Measurements from ENCODE around the gene DCLK1.

Gene DCLK1

DNA sequence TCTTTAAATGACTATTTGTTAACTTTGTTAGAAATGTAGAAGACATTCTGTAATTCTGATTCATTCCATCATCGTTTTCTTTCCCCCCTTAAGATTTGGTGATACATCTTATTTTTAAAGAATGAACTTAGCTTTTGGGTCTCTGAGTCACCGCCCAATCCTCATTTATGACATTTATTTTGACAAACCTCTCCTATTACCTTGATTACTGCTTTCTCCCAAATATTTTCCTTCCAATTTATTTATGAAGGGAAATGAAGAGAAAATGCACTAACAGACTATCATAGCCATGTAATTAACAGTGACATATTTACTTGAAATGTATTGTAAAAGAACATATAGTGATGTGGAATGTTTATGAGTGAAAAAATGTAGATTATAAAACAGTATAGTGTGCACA, 241.6 kb downstream of the DCLK1 start:
- DNase-seq = no peak

DNA sequence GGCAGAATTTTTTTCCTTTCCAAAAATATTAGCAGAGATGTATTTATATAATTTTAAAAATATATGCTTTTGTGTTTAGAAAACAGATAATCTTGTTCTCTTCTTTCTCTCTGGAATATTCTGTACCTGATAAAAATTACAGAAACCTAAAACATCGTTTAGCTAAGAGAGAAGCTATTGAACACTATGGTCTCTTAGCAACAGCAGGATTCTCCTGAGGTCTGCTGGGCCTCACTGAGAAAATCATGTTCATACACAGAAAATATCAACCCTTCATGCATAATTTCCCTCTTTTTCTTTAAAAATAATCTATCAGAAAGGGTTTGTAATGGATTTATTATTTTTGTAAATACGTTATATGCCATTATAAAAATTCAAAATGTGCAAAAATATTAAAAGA, 242.2 kb downstream of the DCLK1 start:
- DNase-seq = no peak

DNA sequence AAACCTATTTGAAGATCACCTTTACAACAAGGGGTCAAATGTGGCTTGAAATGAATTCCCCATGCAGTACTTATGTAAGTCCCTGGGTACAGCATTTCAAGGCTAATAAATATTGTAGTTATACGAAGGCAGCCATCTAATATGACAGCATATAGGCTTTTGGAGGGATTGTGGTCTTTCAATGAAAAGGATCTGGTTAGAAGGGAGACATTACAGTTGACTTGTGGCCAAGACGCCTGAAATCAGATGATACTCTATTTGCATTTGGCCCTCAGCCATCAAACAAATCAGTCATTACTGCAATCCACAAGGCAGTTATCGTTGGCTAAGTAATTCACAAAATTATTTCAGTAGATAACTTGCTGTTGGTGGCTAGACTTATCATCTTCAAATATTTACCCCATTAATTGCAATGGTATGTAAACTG, 242.7 kb downstream of the DCLK1 start:
- DNase-seq = peak; percentile 62

DNA sequence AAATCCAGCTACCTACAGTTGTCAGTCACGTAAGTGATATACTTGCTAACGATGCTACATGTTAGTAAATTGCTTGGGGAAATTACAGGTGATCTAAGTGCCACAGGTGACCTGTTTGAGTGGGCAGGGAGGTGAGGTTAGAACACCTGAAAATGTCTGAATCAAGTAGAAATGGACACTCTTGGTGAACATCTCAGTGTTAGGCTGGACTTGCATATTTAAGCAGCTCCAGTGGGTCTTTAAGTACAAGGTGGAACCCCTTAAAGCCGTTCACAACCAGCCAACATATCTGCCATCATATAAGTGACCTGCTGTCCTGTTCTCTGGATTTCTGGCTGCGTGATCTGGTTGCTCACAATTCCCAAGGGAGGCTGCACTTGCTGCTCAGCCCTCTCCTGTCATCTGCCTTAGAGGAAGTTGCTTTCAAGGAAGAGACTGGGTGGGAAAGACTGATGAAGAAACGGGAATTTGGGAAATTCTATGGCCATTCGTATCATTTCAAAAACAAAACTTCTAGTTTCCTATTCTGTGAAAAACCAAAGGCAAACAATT, 244.0 kb downstream of the DCLK1 start:
- no peak for DNase-seq

DNA sequence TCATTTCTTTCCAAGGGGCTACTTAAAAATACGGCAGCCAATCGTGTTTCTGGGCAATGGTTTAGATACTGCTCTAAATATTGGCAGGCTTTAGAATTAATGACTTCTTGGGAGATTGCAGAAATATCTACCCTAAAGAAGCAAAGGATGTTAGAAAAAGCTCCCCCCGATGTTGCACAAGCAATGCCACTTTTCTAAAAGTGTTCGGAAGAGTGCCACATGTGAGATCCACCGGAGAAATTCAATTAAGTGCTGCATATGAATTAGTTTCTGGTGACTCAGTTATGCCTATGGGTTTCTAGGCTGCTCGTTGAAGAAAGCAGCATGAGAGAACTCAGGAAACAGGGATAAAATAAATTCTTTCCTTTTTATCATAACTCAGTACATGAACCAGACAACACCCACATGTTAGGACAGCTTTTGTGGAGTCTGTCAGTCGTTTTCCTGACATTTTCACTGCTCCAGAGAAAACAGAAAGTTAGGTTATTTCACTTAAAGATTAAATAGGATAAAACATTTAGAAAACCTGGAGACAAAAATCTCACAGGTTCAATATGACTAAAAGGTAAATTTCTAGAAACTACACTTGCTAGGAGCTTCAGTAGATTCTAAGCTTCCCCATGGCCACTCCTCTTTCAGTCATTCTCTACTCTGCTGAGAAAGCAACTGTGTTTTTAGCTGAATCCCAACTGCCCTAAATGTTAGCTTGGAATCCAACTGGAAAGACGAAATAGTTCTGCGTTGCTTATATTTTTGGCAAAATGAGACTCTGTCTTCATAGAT, 244.7 kb downstream of the DCLK1 start:
- DNase-seq = no peak

DNA sequence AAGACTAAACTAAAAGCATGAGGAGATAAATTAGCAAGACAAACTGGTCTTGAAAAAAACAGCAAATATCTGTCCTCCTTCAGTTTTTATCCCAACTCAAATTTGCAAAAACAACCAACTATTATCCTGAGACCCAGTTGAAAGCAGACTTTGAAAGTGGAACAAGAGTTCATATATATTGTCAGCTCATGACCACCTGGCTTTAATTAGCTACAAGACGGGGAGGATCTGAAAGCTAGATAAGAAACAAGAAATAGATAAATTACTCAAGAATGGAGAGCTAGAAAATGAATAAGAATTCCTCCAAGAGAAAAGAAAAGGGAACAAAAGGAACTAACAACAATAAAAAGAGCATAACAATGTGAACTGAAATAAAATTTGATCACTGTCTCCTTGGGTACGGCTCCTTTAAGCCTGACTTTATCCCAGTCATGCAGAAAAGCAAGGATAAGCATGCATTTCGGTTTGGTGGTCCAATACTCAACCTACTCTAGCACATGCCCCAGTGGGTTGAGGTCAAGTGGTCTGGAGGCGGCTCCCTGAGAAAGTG, 246.9 kb downstream of the DCLK1 start:
- no peak for DNase-seq

DNA sequence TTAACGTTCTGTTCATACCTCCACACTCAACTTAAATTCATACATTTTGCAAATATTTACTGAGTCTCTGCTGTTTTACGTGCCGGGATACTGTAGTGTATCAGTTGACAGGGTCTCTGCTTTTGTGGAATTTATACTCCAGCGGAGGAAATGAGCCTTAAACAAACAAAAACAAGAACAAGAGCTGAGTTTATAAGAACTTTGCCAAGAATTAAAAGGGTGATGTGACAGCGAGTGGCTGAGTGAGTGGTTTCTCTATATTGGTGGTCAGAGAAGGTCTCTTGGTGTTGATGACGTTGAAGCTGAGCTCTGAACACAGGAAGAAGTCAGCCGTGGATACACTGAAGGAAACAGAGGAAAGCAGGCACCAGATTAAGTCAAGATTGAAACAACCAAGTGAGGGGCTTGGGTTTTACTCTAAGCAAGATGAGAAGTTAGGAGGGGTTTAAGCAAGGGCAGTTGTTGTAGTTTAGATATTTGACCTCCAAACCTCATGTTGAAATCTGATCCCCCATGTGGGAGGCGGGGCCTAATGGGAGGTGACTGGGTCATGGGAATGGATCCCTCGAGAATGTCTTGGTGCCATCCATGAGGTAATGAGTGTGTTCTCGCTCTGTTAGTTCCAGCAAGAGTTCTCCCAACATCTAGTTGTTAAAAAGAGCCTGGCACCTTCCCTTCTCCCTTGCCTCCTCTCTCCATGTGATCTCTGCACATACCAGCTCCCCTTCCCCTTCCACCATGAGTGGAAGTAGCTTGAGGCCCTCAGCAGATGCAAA, 248.3 kb downstream of the DCLK1 start:
- DNase-seq = peak; percentile 38

DNA sequence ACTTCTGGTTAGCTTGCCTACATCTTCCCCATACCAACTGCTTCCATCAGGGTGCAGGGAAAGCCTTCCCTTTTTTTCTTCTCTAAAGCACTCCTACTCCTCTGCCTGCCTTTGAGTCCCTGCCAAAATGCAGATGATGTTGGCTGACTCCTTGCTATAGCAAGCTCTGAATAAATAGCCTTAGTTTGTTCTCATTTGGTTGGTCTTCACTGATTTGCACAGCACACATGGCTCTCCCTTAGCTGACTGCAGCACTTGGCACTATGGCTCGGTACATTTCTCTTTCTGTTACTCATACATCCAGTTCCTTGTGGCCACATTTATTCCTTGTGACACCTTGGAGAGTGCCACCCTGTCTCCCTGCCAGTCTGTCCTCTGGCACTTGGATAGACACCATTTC, 249.8 kb downstream of the DCLK1 start:
- no peak for DNase-seq

DNA sequence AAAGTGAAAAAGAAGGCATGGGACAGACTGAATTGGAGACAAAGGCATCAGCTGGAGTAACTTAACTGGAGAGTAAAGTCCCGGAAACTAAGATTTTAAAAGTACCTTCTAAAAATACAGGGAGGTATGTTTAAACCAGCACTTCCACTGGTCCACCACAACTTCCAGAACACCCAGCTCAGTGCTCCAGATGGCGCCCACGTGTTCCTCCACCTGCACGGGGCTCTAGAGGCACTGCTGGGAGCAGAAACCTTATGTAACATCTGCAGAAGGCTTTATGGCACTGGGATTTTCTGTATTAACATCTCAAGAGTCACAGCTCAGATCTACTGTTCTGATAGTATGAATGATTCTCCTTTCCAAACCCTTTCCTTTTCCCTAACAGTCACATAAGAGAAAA, 252.1 kb downstream of the DCLK1 start:
- no peak for DNase-seq

DNA sequence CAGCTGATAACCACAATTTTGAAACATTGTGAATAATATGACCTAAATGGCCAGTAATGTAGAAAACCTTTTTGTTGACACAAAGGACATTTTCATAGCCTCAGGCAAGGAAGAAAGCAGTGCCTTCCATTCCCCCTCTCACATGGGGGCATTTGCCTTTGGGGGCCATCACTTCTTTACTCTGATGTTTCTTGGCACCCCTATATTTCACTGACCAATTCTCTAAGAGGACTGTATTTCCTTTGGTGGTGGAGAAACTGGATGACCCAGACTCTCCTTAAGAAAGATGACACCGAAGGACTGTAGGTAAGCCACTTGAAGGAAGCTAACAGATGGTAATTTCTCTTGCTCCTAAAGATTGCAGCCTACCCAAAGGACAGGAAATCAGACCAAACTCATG, 254.6 kb downstream of the DCLK1 start:
- no peak for DNase-seq

DNA sequence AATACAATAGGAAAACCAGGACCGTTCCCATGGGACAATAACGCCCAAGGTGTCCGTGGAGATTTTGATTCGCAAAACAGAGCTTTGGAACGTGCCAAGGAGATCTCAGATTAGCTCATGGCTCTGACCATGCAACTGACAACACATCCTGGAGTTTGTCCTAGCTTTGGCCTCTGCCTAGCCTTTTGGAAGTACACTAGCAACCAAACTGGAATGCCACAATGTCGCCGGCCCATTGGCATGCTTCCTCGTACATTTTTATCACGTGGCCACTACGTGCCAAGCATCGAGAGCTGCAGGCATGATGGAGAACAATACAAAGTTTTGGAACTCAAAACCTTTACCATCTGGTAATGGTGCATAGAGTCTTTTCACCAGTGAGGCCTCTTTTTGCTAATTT, 256.5 kb downstream of the DCLK1 start:
- DNase-seq = no peak

DNA sequence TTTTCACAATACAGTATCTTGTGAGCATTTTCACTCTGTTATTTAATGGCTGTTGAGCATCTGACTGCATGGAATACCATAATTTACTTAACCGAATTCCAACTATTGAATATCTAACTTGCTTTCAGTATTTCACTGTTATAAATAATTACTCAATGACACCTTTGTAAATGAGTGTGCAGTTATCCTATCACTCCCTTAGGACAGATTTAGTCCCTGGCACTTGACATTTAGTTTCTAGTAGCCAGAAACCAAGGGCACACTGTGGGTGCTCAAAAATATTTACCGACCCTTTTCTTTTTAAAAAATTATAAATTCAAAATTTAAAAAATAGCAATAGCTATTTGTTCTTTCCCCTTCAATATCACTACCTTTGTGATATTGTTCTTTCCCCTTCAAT, 258.8 kb downstream of the DCLK1 start:
- DNase-seq = no peak

DNA sequence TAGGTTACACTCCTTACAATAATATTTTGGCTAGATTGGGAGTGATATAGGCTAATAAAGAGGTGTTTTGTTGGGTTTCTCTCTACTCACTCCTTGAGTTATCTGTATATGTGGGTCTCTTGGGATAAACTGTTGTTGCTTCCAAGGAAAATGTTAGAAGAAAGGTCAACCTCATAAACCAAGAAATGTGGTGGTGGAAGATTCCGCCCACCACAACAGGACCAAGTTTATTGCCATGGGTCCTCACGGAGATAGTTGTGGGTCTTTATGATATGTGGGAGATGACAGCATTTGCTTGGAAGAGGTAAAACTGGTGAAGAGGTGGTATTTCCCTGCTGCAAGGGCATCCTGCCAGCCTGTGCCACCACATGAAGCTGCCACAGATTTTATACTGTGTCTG, 259.6 kb downstream of the DCLK1 start:
- no peak for DNase-seq

DNA sequence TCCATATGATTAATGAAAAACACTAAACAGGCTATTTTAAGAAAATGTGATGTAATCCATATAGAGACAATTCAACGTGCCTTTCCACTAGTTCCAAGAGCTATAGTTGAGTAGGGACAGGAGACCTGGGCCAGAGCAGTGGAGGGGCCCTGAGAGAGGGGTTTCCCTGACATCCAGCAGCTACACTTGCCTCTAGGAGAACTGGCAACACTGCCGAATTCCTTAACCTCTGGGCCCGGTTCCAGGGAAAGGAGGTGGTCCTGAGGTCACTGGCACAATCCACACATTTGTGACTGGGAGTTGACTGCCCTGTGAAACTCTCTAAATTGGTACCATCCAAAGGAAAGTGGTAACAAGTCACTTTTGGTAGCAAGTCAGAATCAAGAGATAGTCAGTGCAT, 264.4 kb downstream of the DCLK1 start:
- DNase-seq = no peak

DNA sequence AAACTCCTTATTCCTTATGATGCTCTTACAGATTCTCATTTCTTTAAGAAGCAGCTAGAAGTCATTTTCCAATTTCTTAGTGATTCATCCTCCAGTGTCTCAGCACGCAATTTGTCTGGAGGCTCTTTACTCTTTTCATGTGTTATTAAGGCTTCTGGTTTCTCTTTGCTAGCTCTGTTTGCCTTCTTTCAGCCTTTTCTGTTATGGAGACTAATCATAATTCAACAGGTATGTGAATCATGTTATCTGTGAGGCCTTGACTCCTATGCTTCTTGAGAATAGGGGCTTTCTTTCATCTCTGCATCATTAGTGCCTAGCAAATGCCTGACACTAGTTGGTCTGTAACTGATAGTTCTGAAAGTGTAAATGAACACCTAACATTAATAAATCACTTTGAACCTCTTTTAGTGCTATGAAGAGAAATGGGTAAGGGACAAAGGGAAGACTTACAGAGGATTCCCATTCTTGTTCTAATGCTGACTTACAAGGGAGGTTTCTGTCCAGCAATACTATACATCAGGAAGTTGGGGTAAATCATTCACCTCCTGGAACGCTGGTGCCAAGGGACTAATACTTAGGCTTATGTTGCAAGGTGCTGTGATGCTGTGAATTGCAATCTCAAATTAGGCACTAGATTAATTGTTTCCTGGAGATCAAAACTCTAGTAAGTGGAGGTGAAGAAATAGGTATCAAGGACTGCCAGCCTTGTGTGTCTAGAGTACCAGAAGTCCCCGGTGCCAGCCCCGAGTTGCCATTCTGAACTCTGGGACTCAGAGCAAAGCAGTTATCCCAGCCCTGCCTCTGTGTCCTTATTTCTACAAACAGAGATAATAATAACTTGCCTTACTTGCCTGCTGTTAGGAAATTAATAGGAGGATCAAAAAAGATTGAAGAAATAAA, 265.6 kb downstream of the DCLK1 start:
- DNase-seq = no peak

DNA sequence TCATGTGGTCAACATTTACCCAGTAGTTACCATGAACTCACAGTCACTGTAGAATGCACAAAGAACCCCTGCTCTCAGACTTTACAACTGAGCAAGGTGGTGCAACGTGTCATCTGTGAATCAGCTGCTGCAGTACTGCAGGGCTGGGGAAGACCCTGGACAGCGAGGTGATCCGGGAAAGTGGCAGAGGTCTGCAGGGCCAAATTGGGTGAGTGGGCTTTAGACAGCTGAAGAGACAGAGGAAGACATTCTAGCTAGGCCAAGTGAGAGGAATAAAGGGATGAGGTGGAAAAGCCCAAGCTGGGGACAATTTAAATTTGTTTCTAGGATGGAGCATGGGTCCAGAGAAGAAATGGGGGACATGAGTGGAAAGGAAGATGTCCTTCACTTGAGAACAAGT, 270.5 kb downstream of the DCLK1 start:
- DNase-seq = no peak

DNA sequence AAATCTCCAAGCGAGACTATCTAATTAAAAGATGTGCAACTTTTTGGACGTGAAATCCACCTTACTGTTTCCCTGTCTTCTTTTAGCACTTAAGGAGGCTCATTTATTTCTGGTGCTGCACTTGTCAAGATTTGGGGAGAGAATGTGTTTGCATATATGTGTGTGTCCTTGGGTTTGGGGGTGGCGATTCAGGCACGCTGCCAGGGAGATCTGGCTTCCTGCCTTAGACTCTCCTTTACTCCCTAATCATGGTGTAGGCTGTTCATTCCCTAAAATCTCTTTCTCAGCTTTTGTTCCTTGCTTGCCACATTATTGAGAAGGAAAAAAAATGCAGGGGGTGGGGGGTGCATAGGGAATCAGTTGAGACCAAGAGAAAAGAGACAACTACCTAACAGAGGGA, 271.2 kb downstream of the DCLK1 start:
- DNase-seq = no peak

DNA sequence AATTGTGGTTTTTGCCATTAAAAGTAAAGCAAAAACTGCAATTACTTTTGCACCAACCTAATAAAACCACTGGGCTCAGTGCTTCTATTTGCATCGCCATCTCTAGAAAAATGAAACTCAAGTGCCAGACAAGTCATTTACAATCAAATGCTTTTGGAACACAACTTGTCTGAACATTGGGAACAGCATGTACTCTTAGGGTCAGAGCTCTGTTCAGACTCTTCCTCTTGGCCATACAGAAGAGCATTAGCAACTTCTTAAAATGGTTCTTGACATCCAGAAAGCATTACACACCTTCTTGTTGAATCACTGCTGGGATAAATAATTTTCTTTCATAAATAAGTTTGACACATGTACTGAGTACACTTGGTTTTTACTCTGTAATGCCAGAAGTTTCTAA, 272.5 kb downstream of the DCLK1 start:
- DNase-seq = no peak

DNA sequence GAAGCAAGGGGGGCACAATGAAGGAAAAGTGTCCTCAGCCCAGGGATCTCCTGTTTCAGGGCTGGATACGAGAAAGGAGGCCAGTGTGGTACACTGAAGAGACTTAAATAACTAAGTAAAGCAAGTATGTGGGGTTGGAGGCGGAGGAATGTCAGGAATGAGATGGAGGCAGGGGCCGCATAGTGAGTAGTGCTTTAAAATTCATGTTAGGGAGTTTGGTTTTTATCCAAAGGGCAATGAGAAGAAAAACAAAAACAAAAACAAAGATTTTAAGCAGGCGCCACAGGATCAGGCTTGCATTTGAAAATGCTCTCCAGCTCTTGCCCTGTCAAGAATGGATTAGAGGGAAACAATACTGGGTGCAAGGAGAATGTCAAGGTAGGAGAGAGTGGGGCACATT, 273.4 kb downstream of the DCLK1 start:
- DNase-seq = no peak

DNA sequence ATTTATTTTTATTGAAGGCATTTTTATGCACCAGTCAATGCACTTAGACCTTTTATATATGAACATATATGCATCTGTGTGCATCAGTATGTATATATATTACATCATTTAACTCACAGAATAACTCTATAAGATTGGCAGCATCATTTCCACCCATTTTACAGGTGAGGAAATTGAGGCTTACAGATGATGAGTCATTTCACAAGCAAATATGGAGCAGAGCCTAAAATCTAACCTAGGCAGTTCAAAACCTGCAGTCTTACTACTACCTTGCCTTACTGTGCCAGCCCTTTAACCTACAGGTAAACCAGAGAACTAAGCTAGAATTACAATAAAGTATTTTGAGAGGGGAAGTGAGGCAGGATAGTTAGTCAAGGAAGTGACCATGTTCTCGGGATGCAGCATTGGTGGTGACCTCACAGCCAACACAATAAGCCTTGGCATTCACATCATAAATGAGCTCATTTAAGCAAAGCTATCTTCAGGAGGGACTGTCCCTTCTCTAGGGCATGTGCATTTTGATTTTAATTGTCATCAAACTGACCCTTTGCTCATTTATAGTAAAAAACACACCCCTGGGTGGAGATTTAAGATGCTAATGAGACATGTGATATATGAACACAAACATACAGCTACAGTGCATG, 274.3 kb downstream of the DCLK1 start:
- no peak for DNase-seq

DNA sequence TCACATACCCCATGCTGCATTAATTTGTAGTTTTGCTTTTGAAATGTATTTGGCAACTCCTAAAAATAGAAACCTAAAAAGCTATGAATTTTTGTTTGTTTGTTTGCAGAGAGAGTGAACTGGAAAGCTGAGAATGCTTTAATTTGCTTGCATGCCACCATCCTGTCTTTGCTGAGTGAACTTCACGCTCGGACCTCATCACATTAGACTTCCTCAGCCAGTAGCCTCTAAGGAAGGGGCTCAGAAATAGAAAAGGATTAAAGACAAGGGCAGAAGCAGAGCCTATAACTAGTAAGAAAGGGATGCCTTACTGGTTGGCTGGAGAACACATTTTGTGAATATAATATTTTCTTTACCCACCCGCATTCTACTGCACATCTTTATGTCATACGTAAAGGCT, 275.1 kb downstream of the DCLK1 start:
- no peak for DNase-seq

DNA sequence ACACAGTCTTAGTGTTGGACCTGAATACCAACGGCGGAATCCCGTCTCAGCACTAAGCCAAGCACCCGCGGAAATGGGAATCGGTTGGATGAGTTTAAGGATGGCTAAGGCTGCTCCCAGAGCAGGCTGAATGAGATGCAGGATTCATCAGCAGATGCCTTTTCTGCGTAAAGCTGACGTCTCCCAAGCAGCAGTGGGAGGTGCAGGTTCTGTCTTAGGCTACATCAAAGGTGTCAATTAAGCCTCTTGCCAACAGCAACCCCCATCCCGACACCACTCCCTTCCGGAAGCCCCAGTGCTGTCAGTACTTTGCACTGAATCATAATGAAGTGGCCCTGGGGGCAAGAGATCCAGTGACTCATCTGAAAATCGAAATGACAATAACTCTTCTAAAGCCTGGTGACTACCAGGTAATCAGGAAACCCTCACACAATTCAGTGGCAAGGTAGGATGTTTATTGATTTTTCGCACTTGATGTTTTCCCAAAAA, 275.6 kb downstream of the DCLK1 start:
- DNase-seq = no peak

All from DMS79 (cell line).